Globus pallidus (tissue), 1 donor: ENCODE measurements around the gene TSC22D2.
"Not testable (repeated sequence)": the region's sequence is repeated elsewhere in the genome, so short reads cannot be mapped to it uniquely, and the experiment has no call there.

Experiments used
- DNase-seq: peaks from one replicate; pipeline ENCODE4 v3.0.0-alpha.2; 2015; ENCODE audit warnings: low spot score

Gene TSC22D2

GRCh38 chr3:150490277-150490986 lies 82.3 kb downstream of the TSC22D2 start:
- DNase-seq: no peak

GRCh38 chr3:150494411-150494977 lies 86.4 kb downstream of the TSC22D2 start:
- DNase-seq: peak; percentile 16

- peak; percentile 27 for DNase-seq
Observed at GRCh38 chr3:150495149-150495548, 87.1 kb downstream of the TSC22D2 start.

DNA sequence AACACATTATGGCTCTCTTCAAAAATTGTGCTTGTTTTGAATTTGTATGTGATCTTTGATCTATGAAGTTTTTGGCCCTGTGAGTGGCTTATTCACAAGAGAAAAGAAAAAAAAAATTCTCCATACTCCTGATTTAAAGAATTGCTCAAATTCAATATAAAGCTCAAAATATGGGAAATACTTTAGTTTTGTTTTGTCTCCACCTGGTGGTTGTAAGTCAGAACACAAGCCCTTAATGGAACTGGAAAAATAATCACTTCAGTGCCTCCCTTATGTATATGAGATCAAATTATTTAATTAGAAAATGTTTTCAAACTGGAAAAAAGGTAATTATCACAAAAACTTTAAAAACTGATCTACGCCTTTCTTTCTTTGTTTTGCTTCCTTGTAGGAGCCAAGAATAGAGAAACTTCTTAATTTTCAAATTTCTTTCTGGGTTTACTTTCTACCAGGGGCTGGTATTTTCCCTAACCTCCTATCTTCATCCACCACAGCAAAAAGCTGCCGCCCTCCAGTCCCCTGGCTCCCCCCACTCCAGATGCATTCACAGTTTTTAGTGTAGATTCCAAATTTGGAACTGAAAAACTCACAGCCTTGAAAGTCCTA lies 87.6 kb downstream of the TSC22D2 start:
- DNase-seq: peak; percentile 64

DNA sequence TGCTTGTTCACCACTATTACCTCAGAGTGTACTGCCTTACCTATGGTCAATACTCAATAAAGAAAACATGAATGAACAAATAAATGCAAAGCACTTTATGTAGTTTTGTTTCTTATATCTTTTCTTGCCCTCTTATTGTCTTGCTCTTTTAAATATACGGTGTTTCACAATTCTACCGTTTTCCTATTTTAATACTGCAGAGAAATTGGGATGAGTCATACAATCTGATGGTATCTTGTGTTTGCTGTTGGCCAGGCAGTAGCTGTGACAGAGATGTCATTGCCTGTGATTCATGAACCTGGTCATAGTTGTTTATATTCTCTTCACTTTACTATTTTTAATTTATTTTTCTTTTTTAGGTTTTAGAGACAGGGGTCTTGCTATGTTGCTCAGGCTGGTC lies 89.9 kb downstream of the TSC22D2 start:
- no peak for DNase-seq

DNA sequence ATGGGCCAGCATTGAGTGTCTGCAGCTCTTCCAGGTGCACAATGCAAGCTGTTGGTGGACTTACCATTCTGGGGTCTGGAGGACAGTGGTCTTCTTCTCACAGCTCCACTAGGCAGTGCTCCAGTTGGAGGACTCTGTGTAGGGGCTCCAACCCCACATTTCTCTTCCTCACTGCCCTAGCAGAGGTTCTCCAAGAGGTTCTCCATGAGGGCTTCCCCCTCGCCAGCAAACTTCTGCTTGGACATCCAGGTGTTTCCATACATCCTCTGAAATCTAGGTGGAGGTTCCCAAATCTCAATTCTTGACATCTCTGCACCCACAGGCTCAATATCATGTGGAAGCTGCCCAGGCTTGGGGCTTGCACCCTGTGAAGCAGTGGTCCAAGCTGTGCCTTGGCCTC lies 92.9 kb downstream of the TSC22D2 start:
- not testable (repeated sequence) for DNase-seq

- no peak for DNase-seq
Observed at GRCh38 chr3:150503402-150504099, 95.5 kb downstream of the TSC22D2 start.

DNA sequence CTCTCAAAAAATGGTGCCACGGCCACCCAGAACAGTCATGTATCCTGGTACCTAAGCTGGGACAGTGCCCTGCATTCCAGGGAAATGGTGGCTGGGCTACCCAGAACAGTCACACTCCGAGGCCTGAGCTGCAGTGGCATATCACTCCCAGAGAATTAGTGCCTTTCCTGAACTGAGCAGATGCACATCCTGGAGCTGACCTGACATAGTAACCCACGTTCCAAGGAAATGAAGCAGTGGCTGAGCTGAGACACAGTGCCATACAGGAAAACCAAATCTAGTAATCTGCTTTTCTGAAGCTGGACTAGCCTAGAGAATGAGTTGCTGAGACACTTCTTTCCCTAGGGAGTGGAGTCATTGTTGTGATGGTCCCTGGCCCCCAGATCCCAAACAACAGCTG lies 96.4 kb downstream of the TSC22D2 start:
- no peak for DNase-seq

- no peak for DNase-seq
Observed at GRCh38 chr3:150508401-150508800, 100.3 kb downstream of the TSC22D2 start.

DNA sequence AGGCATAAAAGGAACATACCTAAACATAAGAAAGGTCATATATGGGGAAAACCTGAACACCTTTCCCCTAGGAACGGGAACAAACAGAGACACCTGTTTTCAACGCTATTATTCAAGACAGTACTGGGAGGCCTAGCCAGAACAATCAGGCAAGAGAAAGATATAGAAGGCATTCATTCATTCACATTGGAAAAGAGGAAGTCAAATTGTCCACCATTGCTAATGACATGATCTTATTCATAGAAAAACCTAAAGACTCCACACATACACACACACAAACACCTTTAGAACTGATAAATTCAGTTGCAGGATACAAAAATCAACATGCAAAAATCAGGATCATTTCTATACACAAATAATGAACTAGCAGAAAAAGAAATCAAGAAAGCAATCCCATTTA lies 101.7 kb downstream of the TSC22D2 start:
- no peak for DNase-seq

GRCh38 chr3:150511122-150511821 lies 103.2 kb downstream of the TSC22D2 start:
- no peak for DNase-seq

DNA sequence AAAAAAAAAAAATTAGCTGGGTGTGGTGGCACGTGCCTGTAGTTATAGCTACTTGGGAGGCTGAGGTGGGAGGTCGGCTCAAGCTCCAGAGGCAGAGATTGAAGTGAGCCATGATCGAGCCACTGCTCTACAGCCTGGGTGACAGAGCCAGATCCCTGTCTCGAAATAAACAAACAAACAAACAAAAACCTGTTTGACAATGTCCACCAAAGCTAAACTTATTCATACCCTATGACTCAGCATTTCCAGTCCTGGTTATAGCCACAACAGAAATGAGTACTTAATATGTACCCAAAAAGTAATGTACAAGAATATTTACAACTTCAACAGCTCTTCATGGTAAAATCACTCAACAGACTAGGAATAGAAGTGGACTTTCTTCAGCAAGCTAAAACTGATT lies 107.1 kb downstream of the TSC22D2 start:
- DNase-seq: no peak
